HepG2 (cell line): ENCODE results near the gene SEC14L5. TPM values are rescaled to one million over a fixed set of nuclear protein-coding genes. Genes with fewer than 3 reads are reported as not detected.

Experiments
- MLXIP ChIP-seq: sonication (generic); formaldehyde crosslinking; IDR thresholded peaks from 2 replicates; pipeline ENCODE4 v1.9.0; 2021; ENCODE audit warnings: missing genetic modification reagents, borderline replicate concordance
- MTERF4 ChIP-seq: sonication (generic); formaldehyde crosslinking; IDR thresholded peaks from 2 replicates; pipeline ENCODE4 v1.8.0; 2023; ENCODE audit warnings: mild to moderate bottlenecking, missing genetic modification reagents
- MXD4 ChIP-seq: IDR thresholded peaks from 2 replicates; pipeline ENCODE4 v1.6.1; 2016; ENCODE audit warnings: mild to moderate bottlenecking, missing biosample characterization, missing genetic modification reagents
- SIX1 ChIP-seq: sonication (generic); formaldehyde crosslinking; IDR thresholded peaks from 2 replicates; pipeline ENCODE4 v1.4.0; 2020; ENCODE audit warnings: missing genetic modification reagents, borderline replicate concordance
- SIX4 ChIP-seq: sonication (generic); formaldehyde crosslinking; IDR thresholded peaks from 2 replicates; pipeline ENCODE4 v1.4.0; 2020; ENCODE audit warnings: missing genetic modification reagents
- ZMYM3 ChIP-seq: sonication (generic); formaldehyde crosslinking; IDR thresholded peaks from 2 replicates; pipeline ENCODE4 v1.5.1; 2020; ENCODE audit warnings: mild to moderate bottlenecking, missing genetic modification reagents
- ZNF264 ChIP-seq: sonication (generic); formaldehyde crosslinking; IDR thresholded peaks from 2 replicates; pipeline ENCODE4 v1.4.0; 2020; ENCODE audit warnings: missing genetic modification reagents
- ZNF407 ChIP-seq: sonication (generic); formaldehyde crosslinking; IDR thresholded peaks from one replicate; pipeline ENCODE4 v1.5.1; 2020; ENCODE audit warnings: mild to moderate bottlenecking, missing genetic modification reagents; ENCODE audit errors: not compliant biosample characterization
- ZNF530 ChIP-seq: sonication (generic); formaldehyde crosslinking; IDR thresholded peaks from 2 replicates; pipeline ENCODE4 v1.5.0; 2020; ENCODE audit warnings: low read depth, mild to moderate bottlenecking, missing genetic modification reagents
- ZNF616 ChIP-seq: sonication (generic); formaldehyde crosslinking; IDR thresholded peaks from 2 replicates; pipeline ENCODE4 v1.5.0; 2020; ENCODE audit warnings: low read depth, mild to moderate bottlenecking, missing genetic modification reagents
- ZNF7 ChIP-seq: IDR thresholded peaks from 2 replicates; pipeline ENCODE4 v1.6.1; 2016; ENCODE audit warnings: missing biosample characterization, missing genetic modification reagents
- ZNF770 ChIP-seq: sonication (generic); formaldehyde crosslinking; IDR thresholded peaks from 2 replicates; pipeline ENCODE4 v1.5.0; 2020; ENCODE audit warnings: mild to moderate bottlenecking, missing genetic modification reagents
- polyA plus RNA-seq, 8 experiments: library from polyadenylated mRNA; depleted of rRNA in 3 of 8; stranded (reverse) in 7 of 8; unstranded in 1 of 8; fragments of >200 nt; fragmentation: Illumina TruSeq in 4 of 8; extraction: Trizol in 4 of 8; gene quantifications; 2 replicates each; pipeline versions ENCODE4 v1.2.1 to v1.2.3, GENCODE V29; 2011 to 2016; ENCODE audit warnings: low read depth in 4 of 8, missing spikeins in 1 of 8, mixed read lengths in 1 of 8; ENCODE audit not compliant: insufficient read depth in 1 of 8
- total RNA-seq, 5 experiments: library from RNA; depleted of rRNA; stranded (reverse); fragments of >200 nt; fragmentation: Illumina TruSeq; extraction: Trizol; gene quantifications; 2 replicates each; pipeline ENCODE4 v1.2.3, GENCODE V29; 2016; ENCODE audit warnings: low read depth in 1 of 5

The SEC14L5 gene
- total and polyA plus RNA-seq, 2 of the 13 experiments (the other 11 are each of a cell fraction or from before 2014, with no cell fraction given), result 0.40 to 0.42 TPM

- TF ChIP-seq SIX4 (CRISPR knock-in tag) (peak; percentile 71; the same call in 1 of the 2 replicates), ZMYM3 (CRISPR knock-in tag) (peak; percentile 70), MLXIP (CRISPR knock-in tag) (peak; percentile 88; the same call in 1 of the 2 replicates), ZNF530 (CRISPR knock-in tag) (no peak; the same call in 1 of the 2 replicates), ZNF770 (CRISPR knock-in tag) (peak; percentile 75), SIX1 (CRISPR knock-in tag) (peak; percentile 69; the same call in 1 of the 2 replicates), ZNF616 (CRISPR knock-in tag) (peak; percentile 73; the same call in 1 of the 2 replicates), ZNF264 (CRISPR knock-in tag) (peak; percentile 94), ZNF7 (no peak), MTERF4 (CRISPR knock-in tag) (peak; percentile 93), MXD4 (peak; percentile 89), ZNF407 (CRISPR knock-in tag) (peak; percentile 77)
These were observed 75.4 kb downstream of the SEC14L5 start, which contains the start of gene NAGPA (continued) for GRCh38 chr16:5033256-5034166.
